CD14-positive monocyte (primary cell): ENCODE data around the gene PPFIA1. TPM values are rescaled to one million over a fixed set of nuclear protein-coding genes. Genes with fewer than 3 reads are reported as not detected.

Experiments used
- DNase-seq, 3 donors: peaks; one replicate each; pipeline ENCODE4 v3.0.0-alpha.2; 2011 to 2022
- H2AFZ ChIP-seq: 2 replicates; pipeline ENCODE4 v1.6.0; 2012; ENCODE audit warnings: mild to moderate bottlenecking, low read depth, low read length, inconsistent platforms; ENCODE audit not compliant: insufficient read depth, poor library complexity, severe bottlenecking
- H3K27ac ChIP-seq, 2 donors: 1 replicate in 1 of 2; 2 replicates in 1 of 2; pipeline ENCODE4 v1.5.1; 2012 to 2013; ENCODE audit warnings: low read length in 2 of 2, control low read depth in 1 of 2, inconsistent platforms in 1 of 2, low read depth in 1 of 2, mild to moderate bottlenecking in 1 of 2
- H3K27me3 ChIP-seq, 2 donors: one replicate each; pipeline versions ENCODE4 v1.6.0 to v1.6.1; 2011 to 2013; ENCODE audit warnings: low read length in 2 of 2; ENCODE audit not compliant: control insufficient read depth in 2 of 2, insufficient read depth in 2 of 2
- H3K36me3 ChIP-seq, 2 donors: replicated peaks in 1 of 2; 1 replicate in 1 of 2; 2 replicates in 1 of 2; pipeline versions ENCODE4 v1.5.1 to v1.6.1; 2012 to 2013; ENCODE audit warnings: low read length in 2 of 2, control low read depth in 1 of 2, inconsistent platforms in 1 of 2, mild to moderate bottlenecking in 1 of 2; ENCODE audit not compliant: insufficient read depth in 2 of 2, control insufficient read depth in 1 of 2
- H3K4me1 ChIP-seq, 2 donors: 1 replicate in 1 of 2; 2 replicates in 1 of 2; pipeline versions ENCODE4 v1.5.1 to v1.6.1; 2012 to 2013; ENCODE audit warnings: low read length in 2 of 2, control low read depth in 1 of 2, inconsistent platforms in 1 of 2, mild to moderate bottlenecking in 1 of 2, moderate library complexity in 1 of 2; ENCODE audit not compliant: insufficient read depth in 2 of 2, control insufficient read depth in 1 of 2
- H3K4me2 ChIP-seq: replicated peaks from 2 replicates; pipeline ENCODE3; 2012; ENCODE audit warnings: low read length, moderate library complexity, mild to moderate bottlenecking; ENCODE audit not compliant: poor library complexity, severe bottlenecking; ENCODE audit errors: extremely low read depth
- H3K4me3 ChIP-seq, 3 experiments: fragments of 200-600 bp in 1 of 3; sonication (generic) in 1 of 3; replicated peaks in 1 of 3; 1 replicate in 2 of 3; 2 replicates in 1 of 3; pipeline ENCODE4 v1.5.1; 2011 to 2013; ENCODE audit warnings: low read length in 3 of 3, mild to moderate bottlenecking in 3 of 3, control low read depth in 2 of 3, low read depth in 2 of 3, inconsistent platforms in 1 of 3, moderate library complexity in 1 of 3
- H3K79me2 ChIP-seq: 2 replicates; pipeline ENCODE4 v1.6.0; 2012; ENCODE audit warnings: mild to moderate bottlenecking, control low read depth, inconsistent platforms, low read length, moderate library complexity; ENCODE audit not compliant: insufficient read depth
- H3K9ac ChIP-seq: 2 replicates; pipeline ENCODE4 v1.6.0; 2017; ENCODE audit warnings: low read length, mild to moderate bottlenecking; ENCODE audit not compliant: insufficient read depth, poor library complexity, severe bottlenecking
- H3K9me3 ChIP-seq, 2 donors: replicated peaks in 1 of 2; 1 replicate in 1 of 2; 2 replicates in 1 of 2; pipeline versions ENCODE4 v1.5.1 to v1.6.1; 2012 to 2013; ENCODE audit warnings: low read length in 2 of 2, control low read depth in 1 of 2; ENCODE audit not compliant: control insufficient read depth in 1 of 2, insufficient read depth in 1 of 2
- H4K20me1 ChIP-seq: 2 replicates; pipeline ENCODE4 v1.6.0; 2012; ENCODE audit warnings: mild to moderate bottlenecking, low read length, control low read depth, moderate library complexity; ENCODE audit not compliant: insufficient read depth
- H3K27ac Mint-ChIP-seq, 7 donors: one replicate each; pipeline ENCODE4 v1.8.0; 2020; ENCODE audit warnings: mild to moderate bottlenecking in 7 of 7, mixed read lengths in 7 of 7, moderate library complexity in 6 of 7, inconsistent platforms in 2 of 7
- H3K27me3 Mint-ChIP-seq, 3 donors: one replicate each; pipeline ENCODE4 v1.8.0; 2021 to 2022; ENCODE audit warnings: low read depth in 3 of 3, mild to moderate bottlenecking in 3 of 3, mixed read lengths in 3 of 3, moderate library complexity in 3 of 3, inconsistent platforms in 1 of 3
- H3K36me3 Mint-ChIP-seq, 2 donors: one replicate each; pipeline ENCODE4 v1.8.0; 2020; ENCODE audit warnings: mixed read lengths in 2 of 2, inconsistent platforms in 1 of 2, mild to moderate bottlenecking in 1 of 2
- H3K4me1 Mint-ChIP-seq: one replicate; pipeline ENCODE4 v1.8.0; 2020; ENCODE audit warnings: mild to moderate bottlenecking, mixed read lengths
- H3K4me3 Mint-ChIP-seq, 2 donors: one replicate each; pipeline ENCODE4 v1.8.0; 2020; ENCODE audit warnings: mild to moderate bottlenecking in 2 of 2, mixed read lengths in 2 of 2, moderate library complexity in 1 of 2
- H3K9me3 Mint-ChIP-seq, 7 donors: one replicate each; pipeline ENCODE4 v1.8.0; 2020 to 2022; ENCODE audit warnings: mixed read lengths in 7 of 7, mild to moderate bottlenecking in 6 of 7, moderate library complexity in 6 of 7, inconsistent platforms in 2 of 7
- WGBS: methylation state at CpG from one replicate; pipeline ENCODE4 v1.1.5; 2013; ENCODE audit warnings: missing lambda C conversion rate; ENCODE audit not compliant: insufficient coverage; 5-methylcytosine and 5-hydroxymethylcytosine counted together
- intact Hi-C, 2 donors: fragments of 100-400 bp; cut with micrococcal nuclease; formaldehyde crosslinking; loops; one replicate each; pipeline versions ENCODE4 v1.15.0 to v1.15.1; 2023
- polyA plus RNA-seq, 3 donors: library from polyadenylated mRNA; depleted of rRNA in 1 of 3; unstranded in 2 of 3; stranded (reverse) in 1 of 3; fragments of 300-500 nt in 2 of 3; fragments of >200 nt in 1 of 3; fragmentation: Illumina TruSeq in 2 of 3; gene quantifications; 1 replicate in 2 of 3; 2 replicates in 1 of 3; pipeline ENCODE4 v1.2.3, GENCODE V29; 2012 to 2021
- TF ChIP-seq, protein P1 (sequence below): fragments of 200-600 bp; IDR thresholded peaks from one replicate; pipeline ENCODE4 v1.8.0; 2022; ENCODE audit warnings: antibody characterized with exemption, mild to moderate bottlenecking

Gene PPFIA1
- polyA plus RNA-seq, 3 donors: 7.5 to 65.7 (median 15.5) TPM

DNA sequence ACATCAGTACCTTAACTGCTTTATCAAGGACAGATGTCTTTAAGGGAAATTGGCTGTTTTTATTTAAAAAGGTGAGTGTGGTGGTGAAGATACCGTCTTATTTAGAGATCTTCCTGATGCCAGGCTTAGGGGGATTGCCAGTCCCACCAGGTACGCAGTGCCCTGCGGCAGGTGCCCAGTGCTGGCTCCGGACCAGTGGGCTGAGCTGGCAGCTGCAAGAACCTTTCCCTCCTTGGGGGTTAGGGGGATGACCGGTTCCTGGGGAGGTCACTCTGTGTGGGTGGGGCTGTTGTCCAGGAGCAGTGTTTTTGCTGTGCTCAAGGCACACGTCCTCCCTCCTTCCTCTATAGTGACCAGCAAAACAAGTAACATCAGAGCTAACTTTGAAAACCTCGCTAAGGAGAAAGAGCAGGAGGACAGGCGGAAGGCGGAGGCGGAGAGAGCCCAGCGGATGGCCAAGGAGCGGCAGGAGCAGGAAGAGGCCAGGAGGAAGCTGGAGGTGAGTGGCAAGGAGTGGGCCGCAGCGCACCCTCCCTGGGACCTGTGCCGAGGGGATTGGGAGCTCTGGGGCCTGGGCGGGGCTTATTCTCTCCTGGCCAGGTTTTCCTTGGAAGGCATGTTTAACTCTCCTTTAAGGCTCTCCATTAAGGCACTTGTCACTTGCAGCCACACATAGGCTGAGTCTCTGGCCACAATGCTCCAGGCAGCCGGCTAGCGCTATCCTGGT lies 158.4 kb downstream of the PPFIA1 start:
- H3K9me3 Mint-ChIP-seq: peaks cover 0 to 7% (median 4%) of the 10 kb centered on the region in 7 donors
- Histone ChIP-seq H3K9me3 (no peaks in the 10 kb centered on the region), H3K36me3 (no peaks in the 10 kb centered on the region), H3K4me1 (peaks cover 8% of the 10 kb centered on the region in 2 donors), H3K9ac (no peak overlapping the region), H3K27me3 (peaks cover 0 to 86% of the 10 kb centered on the region in 2 donors), H3K4me2 (no peak overlapping the region), H4K20me1 (no peaks in the 10 kb centered on the region), H3K4me3 (no peak overlapping the region), H3K79me2 (no peaks in the 10 kb centered on the region), H2AFZ (no peak overlapping the region), H3K27ac (no peak overlapping the region)
- H3K36me3 Mint-ChIP-seq: no peaks in the 10 kb centered on the region
- peaks cover 59 to 93% (median 89%) of the 10 kb centered on the region in 3 donors for H3K27me3 Mint-ChIP-seq
- intact Hi-C loops: loop anchor here in 1 of 2 donors (10.0 kb wide), 1 partner anchor 224 kb away; the partner anchor contains the start of gene FADD
- DNase-seq: no peak
- 95% methylated on average over 13 of the region's 18 CpGs for WGBS
- no peak overlapping the region for H3K27ac Mint-ChIP-seq
- peak overlapping the region in 1 of 2 donors; percentile 0 for H3K4me3 Mint-ChIP-seq
- TF ChIP-seq, protein P1, sequence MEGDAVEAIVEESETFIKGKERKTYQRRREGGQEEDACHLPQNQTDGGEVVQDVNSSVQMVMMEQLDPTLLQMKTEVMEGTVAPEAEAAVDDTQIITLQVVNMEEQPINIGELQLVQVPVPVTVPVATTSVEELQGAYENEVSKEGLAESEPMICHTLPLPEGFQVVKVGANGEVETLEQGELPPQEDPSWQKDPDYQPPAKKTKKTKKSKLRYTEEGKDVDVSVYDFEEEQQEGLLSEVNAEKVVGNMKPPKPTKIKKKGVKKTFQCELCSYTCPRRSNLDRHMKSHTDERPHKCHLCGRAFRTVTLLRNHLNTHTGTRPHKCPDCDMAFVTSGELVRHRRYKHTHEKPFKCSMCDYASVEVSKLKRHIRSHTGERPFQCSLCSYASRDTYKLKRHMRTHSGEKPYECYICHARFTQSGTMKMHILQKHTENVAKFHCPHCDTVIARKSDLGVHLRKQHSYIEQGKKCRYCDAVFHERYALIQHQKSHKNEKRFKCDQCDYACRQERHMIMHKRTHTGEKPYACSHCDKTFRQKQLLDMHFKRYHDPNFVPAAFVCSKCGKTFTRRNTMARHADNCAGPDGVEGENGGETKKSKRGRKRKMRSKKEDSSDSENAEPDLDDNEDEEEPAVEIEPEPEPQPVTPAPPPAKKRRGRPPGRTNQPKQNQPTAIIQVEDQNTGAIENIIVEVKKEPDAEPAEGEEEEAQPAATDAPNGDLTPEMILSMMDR: no peak
- H3K4me1 Mint-ChIP-seq: peaks cover 7% of the 10 kb centered on the region

DNA sequence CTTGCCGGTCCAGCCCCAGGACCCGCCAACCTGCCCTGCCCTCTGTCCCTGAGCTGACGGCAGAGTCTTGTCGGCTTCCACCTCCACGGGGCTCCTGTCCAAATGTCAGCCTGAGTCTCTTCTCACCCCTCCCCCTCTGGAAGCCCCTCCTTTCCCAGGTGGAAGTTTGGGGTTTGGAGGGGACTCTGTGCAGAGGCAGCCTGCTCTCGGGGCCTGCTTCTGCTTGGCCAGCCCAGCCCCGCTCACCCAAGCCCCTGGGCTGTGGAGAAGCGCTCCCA lies 158.9 kb downstream of the PPFIA1 start:
- no peaks in the 10 kb centered on the region for H3K79me2 ChIP-seq
- H3K4me1 Mint-ChIP-seq: peaks cover 2% of the 10 kb centered on the region
- no peaks in the 10 kb centered on the region for H3K9me3 ChIP-seq
- peaks cover 60 to 93% (median 90%) of the 10 kb centered on the region in 3 donors for H3K27me3 Mint-ChIP-seq
- no peaks in the 10 kb centered on the region for H3K36me3 ChIP-seq
- no peak overlapping the region for H3K9ac ChIP-seq
- no peaks in the 10 kb centered on the region for H4K20me1 ChIP-seq
- H3K4me3 ChIP-seq: no peak overlapping the region
- no peak for DNase-seq
- intact Hi-C loops: loop anchor here in 1 of 2 donors (10.0 kb wide), 1 partner anchor 225 kb away; the partner anchor contains the start of gene FADD
- peaks cover 0 to 81% of the 10 kb centered on the region in 2 donors for H3K27me3 ChIP-seq
- no peak overlapping the region for H3K4me2 ChIP-seq
- no peak overlapping the region for H3K27ac ChIP-seq
- no peak overlapping the region for H3K27ac Mint-ChIP-seq
- peaks cover 0 to 5% (median 1%) of the 10 kb centered on the region in 7 donors for H3K9me3 Mint-ChIP-seq
- peaks cover 3% of the 10 kb centered on the region in 2 donors for H3K4me1 ChIP-seq
- WGBS: 89% methylated on average over 5 of the region's 8 CpGs
- TF ChIP-seq, protein P1: no peak
- no peak overlapping the region for H2AFZ ChIP-seq
- no peaks in the 10 kb centered on the region for H3K36me3 Mint-ChIP-seq
- no peak overlapping the region for H3K4me3 Mint-ChIP-seq
